B cell (primary cell): Measurements from ENCODE around the gene OTX2. TPM values are rescaled to one million over a fixed set of nuclear protein-coding genes. Genes with fewer than 3 reads are reported as not detected.
A peak's percentile ranks its signal among the peaks of the same experiment; 100 is the strongest.

Experiments used
- ATAC-seq: fragments of 200-7000 bp; cut with Tn5 transposase; one replicate; pipeline ENCODE4 v1.10.0; 2021; ENCODE audit warnings: low read depth, mild to moderate bottlenecking, moderate number of reproducible peaks, moderate library complexity
- CTCF ChIA-PET: fragments of 350-600 bp; sonication (Branson Sonifier 250); formaldehyde crosslinking; loops from one replicate; lab custom pipeline; 2021; ENCODE audit warnings: antibody characterized with exemption, inconsistent platforms; lab: Charles Lee
- POLR2A ChIA-PET: fragments of 350-600 bp; sonication (Branson Sonifier 250); formaldehyde crosslinking; loops from one replicate; lab custom pipeline; 2021; ENCODE audit warnings: antibody characterized with exemption; lab: Charles Lee
- DNase-seq: peaks from one replicate; pipeline ENCODE4 v3.0.0; 2013
- H2AFZ ChIP-seq: 2 replicates; pipeline ENCODE4 v1.6.1; 2012; ENCODE audit warnings: mild to moderate bottlenecking, low read depth, low read length; ENCODE audit not compliant: insufficient read depth, poor library complexity, severe bottlenecking
- H3K27ac ChIP-seq, 2 donors: 1 replicate in 1 of 2; 2 replicates in 1 of 2; pipeline ENCODE4 v1.5.1; 2012 to 2013; ENCODE audit warnings: low read length in 2 of 2, mild to moderate bottlenecking in 2 of 2, moderate library complexity in 1 of 2
- H3K27me3 ChIP-seq, 4 experiments: fragments of 200-600 bp in 1 of 4; sonication (generic) in 1 of 4; replicated peaks in 1 of 4; 1 replicate in 2 of 4; 2 replicates in 2 of 4; pipeline versions ENCODE4 v1.6.1 to v1.7.0; 2013 to 2016; ENCODE audit warnings: low read length in 3 of 4, mild to moderate bottlenecking in 2 of 4, mixed read lengths in 1 of 4, moderate library complexity in 1 of 4; ENCODE audit not compliant: insufficient read depth in 4 of 4, control insufficient read depth in 3 of 4; ENCODE audit errors: control extremely low read depth in 1 of 4
- H3K36me3 ChIP-seq, 2 experiments: replicated peaks in 1 of 2; 1 replicate in 1 of 2; 2 replicates in 1 of 2; pipeline versions ENCODE4 v1.6.1 to v1.7.1; 2013; ENCODE audit warnings: low read length in 1 of 2; ENCODE audit not compliant: insufficient read depth in 2 of 2, control insufficient read depth in 1 of 2; ENCODE audit errors: control extremely low read depth in 1 of 2, extremely low read depth in 1 of 2
- H3K4me1 ChIP-seq, 2 donors: fragments of 200-600 bp in 1 of 2; sonication (generic) in 1 of 2; 1 replicate in 1 of 2; 2 replicates in 1 of 2; pipeline versions ENCODE4 v1.5.1 to v1.6.1; 2013 to 2017; ENCODE audit warnings: low read length in 2 of 2; ENCODE audit not compliant: control insufficient read depth in 2 of 2, insufficient read depth in 2 of 2
- H3K4me2 ChIP-seq: replicated peaks from 2 replicates; pipeline ENCODE3; 2012; ENCODE audit warnings: mild to moderate bottlenecking, low read depth, low read length; ENCODE audit not compliant: poor library complexity, severe bottlenecking
- H3K4me3 ChIP-seq, 5 experiments: fragments of 200-600 bp in 1 of 5; sonication (generic) in 1 of 5; 1 replicate in 3 of 5; 2 replicates in 2 of 5; pipeline versions ENCODE4 v1.5.1 to v1.7.0; 2011 to 2016; ENCODE audit warnings: low read length in 4 of 5, mild to moderate bottlenecking in 4 of 5, low read depth in 2 of 5, control low read depth in 1 of 5, moderate library complexity in 1 of 5; ENCODE audit not compliant: insufficient read depth in 1 of 5; ENCODE audit errors: control extremely low read depth in 1 of 5, extremely low read depth in 1 of 5
- H3K79me2 ChIP-seq: fragments of 200-600 bp; sonication (generic); one replicate; pipeline ENCODE4 v1.6.0; 2016; ENCODE audit warnings: low read length; ENCODE audit not compliant: control insufficient read depth, insufficient read depth
- H3K9ac ChIP-seq: fragments of 200-600 bp; sonication (generic); 2 replicates; pipeline ENCODE4 v1.6.1; 2017; ENCODE audit warnings: mild to moderate bottlenecking, low read length, moderate library complexity
- H3K9me3 ChIP-seq, 3 donors: one replicate each; pipeline versions ENCODE4 v1.6.1 to v1.7.1; 2013; ENCODE audit warnings: low read length in 2 of 3; ENCODE audit not compliant: control insufficient read depth in 2 of 3, insufficient read depth in 1 of 3; ENCODE audit errors: control extremely low read depth in 1 of 3
- H4K20me1 ChIP-seq: 2 replicates; pipeline ENCODE4 v1.6.0; 2012; ENCODE audit warnings: mild to moderate bottlenecking, low read length; ENCODE audit not compliant: insufficient read depth, control insufficient read depth, poor library complexity, severe bottlenecking
- H3K27ac Mint-ChIP-seq: one replicate; pipeline ENCODE4 v1.8.0; 2021; ENCODE audit warnings: mixed read lengths
- H3K27me3 Mint-ChIP-seq: one replicate; pipeline ENCODE4 v1.8.0; 2021; ENCODE audit warnings: mixed read lengths
- H3K4me1 Mint-ChIP-seq: one replicate; pipeline ENCODE4 v1.8.0; 2021; ENCODE audit warnings: mixed read lengths
- H3K4me3 Mint-ChIP-seq: one replicate; pipeline ENCODE4 v1.8.0; 2021; ENCODE audit warnings: mixed read lengths
- H3K9me3 Mint-ChIP-seq: one replicate; pipeline ENCODE4 v1.8.0; 2022; ENCODE audit warnings: mixed read lengths; ENCODE audit not compliant: insufficient read depth
- EZH2 ChIP-seq: IDR thresholded peaks from 2 replicates; pipeline ENCODE4 v1.6.1; 2012; ENCODE audit warnings: borderline replicate concordance, low read depth, mild to moderate bottlenecking, moderate library complexity, low read length; ENCODE audit not compliant: insufficient read depth, poor library complexity, severe bottlenecking
- WGBS: methylation state at CpG from one replicate; pipeline ENCODE4 v1.1.5; 2013; ENCODE audit warnings: missing lambda C conversion rate; ENCODE audit not compliant: insufficient coverage; 5-methylcytosine and 5-hydroxymethylcytosine counted together
- intact Hi-C: fragments of 100-400 bp; cut with micrococcal nuclease; formaldehyde crosslinking; loops from one replicate; pipeline ENCODE4 v1.10.0; 2022
- polyA plus RNA-seq: library from polyadenylated mRNA; depleted of rRNA; stranded (reverse); fragments of >200 nt; gene quantifications from 2 replicates; pipeline ENCODE4 v1.2.3, GENCODE V29; 2012
- total RNA-seq, 2 donors: library from RNA; stranded (reverse); fragments of 120-200 nt in 1 of 2; gene quantifications; 1 replicate in 1 of 2; 2 replicates in 1 of 2; pipeline versions ENCODE4 v1.2.3 to v1.2.4, GENCODE V29; 2013 to 2022
- TF ChIP-seq, protein P1 (sequence below): fragments of 200-600 bp; IDR thresholded peaks from one replicate; pipeline ENCODE4 v1.8.0; 2022; ENCODE audit warnings: antibody characterized with exemption, mild to moderate bottlenecking

OTX2 gene
- total and polyA plus RNA-seq, 2 donors (not counting 1 experiment from before 2014, with no cell fraction given): not detected

DNA sequence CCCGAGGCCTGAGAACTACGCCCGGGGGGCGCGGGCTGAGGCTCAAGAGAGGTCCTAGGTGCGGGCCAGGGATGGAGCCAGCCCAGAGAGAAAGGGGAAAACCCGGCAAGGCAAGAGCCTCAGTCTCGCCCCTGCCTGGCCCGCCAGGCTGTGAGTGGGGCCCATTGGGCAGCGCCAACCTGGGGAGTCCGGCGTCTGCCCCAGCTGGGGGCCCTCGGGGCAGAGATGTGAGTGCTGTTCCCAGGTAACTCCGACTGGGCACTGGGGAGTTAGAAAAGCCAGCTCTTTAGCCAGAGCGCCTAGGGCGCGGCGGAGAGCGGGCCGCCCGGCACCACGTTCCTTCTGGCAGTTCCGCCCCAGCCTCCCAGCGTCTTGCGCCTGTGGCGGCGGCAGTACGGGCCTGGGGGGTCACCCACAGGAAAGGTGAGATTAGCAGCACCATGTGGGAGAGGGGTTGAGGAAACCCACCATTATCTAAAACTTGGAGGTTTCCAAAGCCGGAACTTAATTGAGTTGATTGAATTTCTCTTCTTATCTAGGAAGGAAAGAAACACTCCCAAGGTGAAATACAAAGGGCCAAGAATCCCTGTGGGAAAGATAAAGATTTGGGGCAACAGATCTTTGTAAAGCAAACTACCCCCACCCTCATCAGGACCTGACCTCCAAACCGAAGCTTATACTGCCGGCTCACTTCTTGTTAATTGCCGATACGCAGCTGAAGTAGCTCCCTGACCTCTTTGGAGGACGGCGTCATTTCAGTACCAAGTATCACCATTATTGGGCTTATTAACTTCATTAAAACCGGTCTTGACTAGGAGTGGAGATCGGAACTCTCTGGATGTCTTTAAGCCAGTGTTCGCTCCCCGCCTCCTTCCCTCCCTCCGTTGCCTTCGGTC, 11.6 kb downstream of the OTX2 start:
- Histone ChIP-seq H3K36me3 (no peaks in the 10 kb centered on the region), H3K27me3 (peaks cover 0 to 83% (median 62%) of the 10 kb centered on the region in 4 experiments), H3K4me1 (peaks cover 3 to 11% of the 10 kb centered on the region in 2 donors), H3K4me3 (no peak overlapping the region), H2AFZ (peak overlapping the region; percentile 38), H4K20me1 (no peaks in the 10 kb centered on the region), H3K4me2 (no peak overlapping the region), H3K9me3 (peaks cover 0 to 22% (median 0%) of the 10 kb centered on the region in 3 donors), H3K79me2 (no peaks in the 10 kb centered on the region), H3K9ac (no peak overlapping the region), H3K27ac (no peak overlapping the region)
- intact Hi-C loops: no loop called here
- ATAC-seq (no peak), DNase-seq (no peak)
- TF ChIP-seq EZH2: no peak
- TF ChIP-seq, protein P1, sequence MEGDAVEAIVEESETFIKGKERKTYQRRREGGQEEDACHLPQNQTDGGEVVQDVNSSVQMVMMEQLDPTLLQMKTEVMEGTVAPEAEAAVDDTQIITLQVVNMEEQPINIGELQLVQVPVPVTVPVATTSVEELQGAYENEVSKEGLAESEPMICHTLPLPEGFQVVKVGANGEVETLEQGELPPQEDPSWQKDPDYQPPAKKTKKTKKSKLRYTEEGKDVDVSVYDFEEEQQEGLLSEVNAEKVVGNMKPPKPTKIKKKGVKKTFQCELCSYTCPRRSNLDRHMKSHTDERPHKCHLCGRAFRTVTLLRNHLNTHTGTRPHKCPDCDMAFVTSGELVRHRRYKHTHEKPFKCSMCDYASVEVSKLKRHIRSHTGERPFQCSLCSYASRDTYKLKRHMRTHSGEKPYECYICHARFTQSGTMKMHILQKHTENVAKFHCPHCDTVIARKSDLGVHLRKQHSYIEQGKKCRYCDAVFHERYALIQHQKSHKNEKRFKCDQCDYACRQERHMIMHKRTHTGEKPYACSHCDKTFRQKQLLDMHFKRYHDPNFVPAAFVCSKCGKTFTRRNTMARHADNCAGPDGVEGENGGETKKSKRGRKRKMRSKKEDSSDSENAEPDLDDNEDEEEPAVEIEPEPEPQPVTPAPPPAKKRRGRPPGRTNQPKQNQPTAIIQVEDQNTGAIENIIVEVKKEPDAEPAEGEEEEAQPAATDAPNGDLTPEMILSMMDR: no peak
- Mint-ChIP-seq H3K27ac (no peak overlapping the region), H3K4me3 (no peak overlapping the region), H3K27me3 (peaks cover 64% of the 10 kb centered on the region), H3K4me1 (peaks cover 10% of the 10 kb centered on the region), H3K9me3 (no peaks in the 10 kb centered on the region)
- 17% methylated on average over 32 of the region's 41 CpGs for WGBS
- POLR2A ChIA-PET: no interaction called here
- CTCF ChIA-PET: no interaction called here
